ENCODE results near the gene NRDE2.

Gene NRDE2

DNA sequence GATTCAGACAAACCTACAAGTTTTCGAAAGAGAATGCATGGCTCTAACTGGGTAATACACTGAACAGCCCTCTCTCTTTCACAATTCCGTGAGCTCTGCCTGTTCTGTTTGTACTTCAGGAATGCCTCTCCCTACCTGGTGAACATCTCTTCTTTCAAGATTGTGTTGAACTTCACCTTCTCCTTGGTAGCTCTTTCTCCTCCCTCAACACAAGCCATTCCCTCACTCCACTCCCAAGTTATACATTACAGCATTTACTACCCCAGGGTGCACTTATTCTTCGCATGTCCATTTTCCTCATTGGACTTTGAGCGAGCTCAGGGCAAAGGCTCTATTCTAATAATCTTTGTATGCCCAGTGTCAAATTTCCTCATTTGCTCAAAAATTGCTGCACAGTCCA lies 28.3 kb downstream of the NRDE2 start:
- Histone ChIP-seq H3K36me3 (ENCODE audit: insufficient read depth) (no peaks in the 10 kb centered on the region), H3K9ac (no peak overlapping the region)

GRCh38 chr14:90302529-90303303 lies 29.0 kb downstream of the NRDE2 start:
- no peaks in the 10 kb centered on the region for H4K20me1 ChIP-seq (ENCODE audit: insufficient read depth)
- H3K4me2 ChIP-seq = no peak overlapping the region
- no peak overlapping the region for H3K4me3 ChIP-seq (IDR thresholded peaks at IDR 0.05; ENCODE audit: insufficient read depth, low read depth, low read length)
- no peak overlapping the region for H3K9ac ChIP-seq
- H3K36me3 ChIP-seq (ENCODE audit: insufficient read depth) = no peaks in the 10 kb centered on the region
- no peaks in the 10 kb centered on the region for H3K4me1 ChIP-seq (ENCODE audit: low read depth, poor library complexity, severe bottlenecking)
- TF ChIP-seq, protein P1, sequence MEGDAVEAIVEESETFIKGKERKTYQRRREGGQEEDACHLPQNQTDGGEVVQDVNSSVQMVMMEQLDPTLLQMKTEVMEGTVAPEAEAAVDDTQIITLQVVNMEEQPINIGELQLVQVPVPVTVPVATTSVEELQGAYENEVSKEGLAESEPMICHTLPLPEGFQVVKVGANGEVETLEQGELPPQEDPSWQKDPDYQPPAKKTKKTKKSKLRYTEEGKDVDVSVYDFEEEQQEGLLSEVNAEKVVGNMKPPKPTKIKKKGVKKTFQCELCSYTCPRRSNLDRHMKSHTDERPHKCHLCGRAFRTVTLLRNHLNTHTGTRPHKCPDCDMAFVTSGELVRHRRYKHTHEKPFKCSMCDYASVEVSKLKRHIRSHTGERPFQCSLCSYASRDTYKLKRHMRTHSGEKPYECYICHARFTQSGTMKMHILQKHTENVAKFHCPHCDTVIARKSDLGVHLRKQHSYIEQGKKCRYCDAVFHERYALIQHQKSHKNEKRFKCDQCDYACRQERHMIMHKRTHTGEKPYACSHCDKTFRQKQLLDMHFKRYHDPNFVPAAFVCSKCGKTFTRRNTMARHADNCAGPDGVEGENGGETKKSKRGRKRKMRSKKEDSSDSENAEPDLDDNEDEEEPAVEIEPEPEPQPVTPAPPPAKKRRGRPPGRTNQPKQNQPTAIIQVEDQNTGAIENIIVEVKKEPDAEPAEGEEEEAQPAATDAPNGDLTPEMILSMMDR (conservative IDR thresholded peaks at IDR 0.05; ENCODE audit: low read depth, low read length) = no peak
- no peak overlapping the region for H2AFZ ChIP-seq (ENCODE audit: low read depth)
- H3K27ac ChIP-seq = no peak overlapping the region
- no peaks in the 10 kb centered on the region for H3K79me2 ChIP-seq (ENCODE audit: insufficient read depth, low read depth)
- H3K27me3 ChIP-seq (ENCODE audit: insufficient read depth, low read depth) = no peaks in the 10 kb centered on the region

More for the DNA sequence above, 28.3 kb downstream of the NRDE2 start:
- no peak overlapping the region for H3K4me3 ChIP-seq (IDR thresholded peaks at IDR 0.05; ENCODE audit: insufficient read depth, low read depth, low read length)
- no peak overlapping the region for H2AFZ ChIP-seq (ENCODE audit: low read depth)
- TF ChIP-seq, protein P1 (conservative IDR thresholded peaks at IDR 0.05; ENCODE audit: low read depth, low read length) = no peak
- no peaks in the 10 kb centered on the region for H4K20me1 ChIP-seq (ENCODE audit: insufficient read depth)
- H3K27ac ChIP-seq = no peak overlapping the region
- no peaks in the 10 kb centered on the region for H3K27me3 ChIP-seq (ENCODE audit: insufficient read depth, low read depth)
- no peak overlapping the region for H3K4me2 ChIP-seq
- no peaks in the 10 kb centered on the region for H3K79me2 ChIP-seq (ENCODE audit: insufficient read depth, low read depth)
- no peaks in the 10 kb centered on the region for H3K4me1 ChIP-seq (ENCODE audit: low read depth, poor library complexity, severe bottlenecking)

- Histone ChIP-seq H3K4me2 (no peak overlapping the region), H2AFZ (ENCODE audit: low read depth) (no peak overlapping the region), H3K9ac (no peak overlapping the region), H3K4me3 (IDR thresholded peaks at IDR 0.05; ENCODE audit: insufficient read depth, low read depth, low read length) (no peak overlapping the region), H3K4me1 (ENCODE audit: low read depth, poor library complexity, severe bottlenecking) (no peaks in the 10 kb centered on the region), H3K79me2 (ENCODE audit: insufficient read depth, low read depth) (no peaks in the 10 kb centered on the region), H3K36me3 (ENCODE audit: insufficient read depth) (no peaks in the 10 kb centered on the region), H3K27me3 (ENCODE audit: insufficient read depth, low read depth) (no peaks in the 10 kb centered on the region), H3K27ac (no peak overlapping the region), H4K20me1 (ENCODE audit: insufficient read depth) (no peaks in the 10 kb centered on the region)
- TF ChIP-seq, protein P1 (conservative IDR thresholded peaks at IDR 0.05; ENCODE audit: low read depth, low read length) = peak; percentile 45; the same call in 1 of the 2 replicates
These were observed 30.1 kb downstream of the NRDE2 start for GRCh38 chr14:90301668-90302090.

- Histone ChIP-seq H4K20me1 (ENCODE audit: insufficient read depth) (no peaks in the 10 kb centered on the region), H3K9ac (no peak overlapping the region), H3K36me3 (ENCODE audit: insufficient read depth) (no peaks in the 10 kb centered on the region), H3K27ac (no peak overlapping the region), H3K4me1 (ENCODE audit: low read depth, poor library complexity, severe bottlenecking) (no peaks in the 10 kb centered on the region), H3K4me3 (IDR thresholded peaks at IDR 0.05; ENCODE audit: insufficient read depth, low read depth, low read length) (no peak overlapping the region), H2AFZ (ENCODE audit: low read depth) (no peak overlapping the region), H3K4me2 (no peak overlapping the region), H3K79me2 (ENCODE audit: insufficient read depth, low read depth) (no peaks in the 10 kb centered on the region), H3K27me3 (ENCODE audit: insufficient read depth, low read depth) (no peaks in the 10 kb centered on the region)
- TF ChIP-seq, protein P1 (conservative IDR thresholded peaks at IDR 0.05; ENCODE audit: low read depth, low read length) = no peak
These were observed 30.6 kb downstream of the NRDE2 start for GRCh38 chr14:90301122-90301521.

Data from KMS-11 (cell line).